RPMI7951 (cell line): ENCODE measurements around the gene PLA2G4A. TPM values are rescaled to one million over a fixed set of nuclear protein-coding genes. Genes with fewer than 3 reads are reported as not detected.

Source experiments
- DNase-seq: peaks from one replicate; pipeline ENCODE4 v3.0.0-alpha.2; 2012; ENCODE audit warnings: low read depth
- total RNA-seq: library from RNA; depleted of rRNA; stranded (reverse); fragments of >200 nt; shearing (Covaris generic); gene quantifications from 2 replicates; pipeline ENCODE4 v1.2.3, GENCODE V29; 2014

Gene PLA2G4A
- total RNA-seq, 1 experiment from 2014 or later = 6.7 TPM

DNA sequence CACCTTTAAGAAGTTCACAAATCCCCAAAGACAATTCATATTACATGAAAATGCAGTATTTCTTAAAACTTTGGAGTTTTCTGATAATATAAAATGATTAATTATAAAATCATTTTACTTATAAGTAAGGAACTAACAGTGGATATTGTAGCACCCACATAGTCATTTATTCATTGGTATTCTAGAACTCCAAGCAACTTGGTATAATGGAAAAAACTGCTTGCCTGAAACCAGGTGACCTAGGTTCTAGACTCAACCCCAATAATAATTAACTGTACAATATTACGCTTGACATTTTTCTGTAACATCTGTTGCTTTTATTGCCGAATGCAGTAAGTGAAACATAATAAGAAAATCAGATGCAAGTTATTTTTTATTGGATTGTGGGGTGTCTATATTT, 2.4 kb downstream of the PLA2G4A start:
- DNase-seq = no peak

DNA sequence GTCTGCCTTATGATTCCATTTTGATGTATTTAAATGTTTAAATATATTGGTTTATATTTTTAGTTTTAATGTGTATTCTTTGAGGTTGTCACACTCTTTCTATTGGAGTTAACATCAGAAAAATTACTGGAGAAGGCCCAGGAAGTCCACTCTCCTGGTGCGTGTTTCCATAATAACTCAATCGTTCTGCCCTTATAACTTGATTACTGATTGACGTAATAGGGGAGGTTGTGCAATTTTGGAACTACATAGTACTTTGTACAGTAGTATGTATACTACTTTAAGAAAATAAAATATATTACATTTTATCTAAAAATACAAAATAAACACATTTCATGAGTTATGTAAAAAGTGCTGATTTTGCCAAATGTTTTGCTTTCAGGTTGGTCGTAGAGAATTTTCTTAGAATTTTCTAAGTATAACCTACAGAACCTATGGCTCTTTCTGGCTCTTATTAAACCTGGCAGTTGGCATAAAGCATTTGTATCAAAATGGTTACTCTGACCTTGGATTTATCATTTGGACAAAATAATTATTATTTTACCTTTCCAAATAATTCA, 5.7 kb downstream of the PLA2G4A start:
- DNase-seq = no peak

DNA sequence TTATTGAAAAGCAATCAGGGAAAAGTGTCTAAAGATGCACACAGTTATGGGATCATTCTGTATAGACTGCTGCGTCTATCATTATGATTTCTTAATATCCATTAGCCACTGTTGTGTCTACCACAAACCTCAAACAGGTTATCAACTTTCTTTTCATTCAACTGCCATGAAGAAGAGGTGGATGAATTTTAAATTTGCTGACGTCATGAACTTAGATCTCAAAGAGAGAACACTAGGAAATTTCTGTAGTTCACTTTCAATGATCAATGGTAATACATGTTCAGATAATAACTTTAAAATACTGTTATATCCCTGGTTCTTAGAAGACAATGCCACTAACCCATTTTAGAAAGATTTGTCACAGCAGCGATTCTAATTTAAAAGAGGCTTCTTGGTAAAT, 6.7 kb downstream of the PLA2G4A start:
- DNase-seq = no peak

DNA sequence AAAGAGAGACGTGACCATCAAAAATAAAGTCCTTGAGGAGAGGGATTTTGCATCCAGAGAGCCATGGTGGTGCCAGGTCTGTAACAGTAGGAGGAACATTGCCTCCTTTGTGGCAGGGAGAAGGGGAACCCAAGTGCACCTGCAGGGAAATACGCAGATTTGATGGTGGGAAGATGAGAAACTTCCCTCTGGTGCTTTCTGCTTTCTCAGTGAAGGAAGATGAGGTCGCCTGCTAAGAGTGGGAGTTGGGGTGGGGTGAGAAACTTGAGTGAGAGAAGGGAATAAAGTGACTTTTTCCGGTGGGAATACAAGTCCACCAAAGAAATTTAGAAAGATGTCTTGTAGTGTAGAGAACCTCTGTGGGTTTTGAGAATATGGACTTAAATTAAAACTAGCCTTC, 9.1 kb downstream of the PLA2G4A start:
- no peak for DNase-seq

DNA sequence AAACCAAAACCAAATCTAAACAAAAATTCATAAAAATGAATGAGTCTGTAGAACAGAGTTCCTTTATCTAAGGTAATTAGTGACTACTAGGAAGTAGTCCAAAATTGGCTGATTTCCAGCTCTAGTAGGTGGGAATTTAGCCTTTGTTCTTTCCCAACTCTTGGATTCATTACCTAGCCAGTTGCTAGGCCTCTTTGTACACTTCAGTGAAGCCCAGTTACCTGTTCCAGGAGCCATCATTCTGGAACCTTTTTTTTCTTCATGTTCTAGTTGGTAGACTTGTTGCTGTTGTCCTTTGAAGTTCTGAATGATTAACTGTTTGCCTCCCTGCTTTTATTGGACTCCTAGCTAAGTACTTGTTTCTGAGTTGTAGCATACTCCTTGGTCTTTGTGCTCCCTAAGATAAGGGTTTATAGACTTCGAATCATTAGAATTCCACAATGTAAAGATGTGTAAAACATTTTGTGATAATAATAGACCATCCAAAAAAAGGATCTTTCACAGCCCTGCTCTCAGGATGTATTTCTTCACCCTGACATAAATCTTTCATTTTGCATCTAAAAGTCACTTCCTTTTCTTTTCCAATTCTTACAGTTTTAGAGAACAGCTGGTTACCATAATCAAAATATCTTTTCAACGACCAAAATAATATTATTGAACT, 9.8 kb downstream of the PLA2G4A start:
- DNase-seq = no peak

DNA sequence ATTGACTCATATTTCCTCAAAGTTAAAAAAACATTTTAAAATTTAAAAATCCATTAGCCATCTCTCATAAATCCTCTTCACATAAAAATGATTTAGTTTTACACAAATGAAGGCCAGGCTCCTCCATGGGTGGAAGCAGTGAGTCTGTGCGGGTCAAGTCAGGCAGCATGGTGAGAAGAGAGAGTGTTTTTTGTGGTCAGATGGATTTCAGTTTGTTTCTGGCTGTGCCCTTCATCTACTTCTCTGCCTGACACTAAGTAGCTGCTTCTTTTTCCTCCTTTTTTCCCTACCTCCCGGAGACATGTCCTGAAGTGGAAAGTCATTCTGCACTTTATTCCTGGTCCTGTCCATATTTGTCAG, 10.3 kb downstream of the PLA2G4A start:
- DNase-seq = no peak

DNA sequence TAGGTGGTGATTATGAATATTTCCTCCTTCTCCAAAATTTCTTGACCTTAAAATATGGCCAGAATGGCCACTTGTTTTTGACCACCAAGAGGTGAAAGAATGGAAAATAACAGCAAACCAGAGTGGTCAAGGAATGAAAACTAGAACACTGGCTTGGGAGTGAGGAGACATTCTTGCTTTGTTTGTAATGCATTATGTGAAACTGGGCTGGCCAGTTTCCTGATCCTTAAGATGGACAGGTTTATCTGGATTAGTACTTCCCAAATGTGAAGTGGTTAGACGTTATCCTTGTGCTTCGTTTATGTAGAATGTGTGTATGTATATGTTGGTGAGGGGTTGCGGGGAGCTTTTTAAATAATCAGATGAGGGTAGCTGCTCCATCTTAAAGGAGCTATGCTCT, 12.8 kb downstream of the PLA2G4A start:
- no peak for DNase-seq

DNA sequence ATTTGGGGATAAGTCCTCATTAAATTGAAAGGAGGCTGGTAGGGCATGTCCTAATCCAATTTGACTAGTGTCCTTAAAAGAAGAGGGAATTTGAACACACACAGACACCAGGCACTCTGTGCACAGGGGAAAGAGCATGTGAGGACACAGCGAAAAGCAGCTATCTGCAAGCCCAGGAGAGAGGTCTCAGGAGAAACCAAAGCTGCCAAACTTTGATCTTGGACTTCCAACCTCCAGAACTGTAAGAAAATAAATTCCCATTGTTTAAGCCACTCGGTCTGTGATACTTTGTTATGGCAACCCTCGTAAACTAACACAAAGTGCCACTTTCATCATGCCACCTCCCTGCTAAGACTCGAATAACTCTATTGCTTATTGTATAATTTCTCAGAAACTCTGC, 13.8 kb downstream of the PLA2G4A start:
- DNase-seq = no peak

DNA sequence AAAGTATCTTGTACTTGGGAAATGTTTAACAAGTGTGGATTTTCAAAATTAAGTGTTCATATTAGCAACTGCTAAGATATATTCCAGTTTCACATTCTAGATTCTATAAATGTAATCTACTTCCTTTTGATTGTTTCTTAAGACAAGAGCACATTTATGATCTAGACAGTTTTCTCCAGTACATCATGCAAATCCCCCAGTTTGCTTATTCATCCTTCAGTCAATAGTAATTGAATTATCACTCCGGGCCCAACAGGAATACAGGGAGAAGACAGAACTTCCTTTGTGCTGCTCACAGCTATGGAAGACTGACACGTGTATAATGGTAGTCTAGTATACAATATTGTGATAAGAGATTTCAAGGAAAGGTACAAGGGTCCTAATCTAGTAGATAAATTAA, 14.5 kb downstream of the PLA2G4A start:
- DNase-seq = peak; percentile 19

DNA sequence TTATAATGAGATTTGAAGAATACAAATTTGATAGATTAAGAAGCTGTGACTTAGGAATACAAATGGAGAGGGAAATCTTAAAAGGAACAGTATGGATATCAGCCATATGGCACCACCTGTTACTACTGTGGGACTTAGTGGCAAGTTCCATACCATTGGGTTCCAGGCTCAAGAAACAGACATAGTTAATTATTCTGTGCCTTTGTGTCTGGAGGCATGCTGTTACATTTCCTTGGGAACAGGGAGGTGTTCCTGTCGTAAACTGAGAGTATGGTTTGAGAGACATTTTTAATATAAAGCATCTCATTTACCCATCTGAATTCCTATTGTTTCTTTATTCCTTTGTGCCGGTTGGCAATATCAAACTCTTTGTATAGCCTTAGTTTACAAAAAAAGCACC, 15.2 kb downstream of the PLA2G4A start:
- no peak for DNase-seq

DNA sequence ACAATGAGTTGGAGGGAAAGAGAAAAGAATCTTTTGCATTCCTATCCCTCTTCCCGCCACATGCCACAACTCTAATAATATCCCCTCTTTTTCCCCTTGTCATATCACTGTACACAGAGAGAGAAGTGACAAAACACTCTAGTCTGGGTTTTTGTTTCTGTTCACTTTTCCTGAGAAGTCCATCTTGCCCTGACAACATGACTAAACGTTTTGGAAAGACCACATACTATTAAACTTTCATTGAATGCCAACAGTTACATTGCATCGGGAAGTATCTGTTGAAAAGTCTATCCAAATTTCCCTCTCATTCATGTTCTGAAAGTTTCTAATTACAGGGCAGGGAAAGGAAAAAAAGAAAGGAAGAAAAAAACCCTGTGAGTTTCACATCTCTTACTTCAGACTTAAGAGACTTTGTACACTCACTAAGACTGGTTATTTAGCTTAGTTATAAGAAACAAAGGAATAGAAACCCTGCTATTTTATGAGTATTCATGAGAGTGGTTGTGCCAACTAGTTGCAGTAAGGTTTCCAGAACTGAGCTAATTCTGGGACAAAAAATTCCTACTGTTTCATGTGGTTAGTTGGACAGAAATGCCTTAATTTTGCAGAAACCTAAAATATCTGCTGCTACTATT, 16.9 kb downstream of the PLA2G4A start:
- peak; percentile 9 for DNase-seq

DNA sequence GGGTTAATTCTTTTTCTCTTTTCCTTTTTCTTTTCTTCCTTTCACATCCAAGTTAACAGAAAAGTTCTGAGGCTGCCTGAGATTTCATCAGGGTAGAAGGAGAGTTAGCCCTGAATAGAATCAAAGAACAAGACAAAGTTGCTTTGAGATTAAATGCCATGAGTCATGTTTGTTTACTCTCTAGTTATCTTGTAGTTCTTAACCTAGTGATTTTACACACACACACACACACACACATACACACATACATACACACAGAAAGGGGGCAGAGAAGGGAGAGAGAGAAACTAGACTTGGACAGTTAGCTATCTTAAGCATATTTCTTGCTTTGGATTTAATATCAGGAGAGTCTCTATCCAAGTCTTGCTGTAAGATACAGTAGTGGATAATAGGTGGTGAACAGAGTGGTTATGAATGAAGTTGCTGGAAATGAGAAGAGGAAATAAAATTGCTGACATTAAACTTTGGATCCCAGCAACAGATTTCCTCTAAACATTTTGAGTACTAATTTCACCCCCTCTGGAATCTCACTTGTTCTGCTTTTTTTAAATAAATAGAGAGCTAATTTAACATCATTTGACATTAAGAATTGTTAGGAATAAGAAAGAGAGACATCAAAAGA, 19.9 kb downstream of the PLA2G4A start:
- peak; percentile 21 for DNase-seq

DNA sequence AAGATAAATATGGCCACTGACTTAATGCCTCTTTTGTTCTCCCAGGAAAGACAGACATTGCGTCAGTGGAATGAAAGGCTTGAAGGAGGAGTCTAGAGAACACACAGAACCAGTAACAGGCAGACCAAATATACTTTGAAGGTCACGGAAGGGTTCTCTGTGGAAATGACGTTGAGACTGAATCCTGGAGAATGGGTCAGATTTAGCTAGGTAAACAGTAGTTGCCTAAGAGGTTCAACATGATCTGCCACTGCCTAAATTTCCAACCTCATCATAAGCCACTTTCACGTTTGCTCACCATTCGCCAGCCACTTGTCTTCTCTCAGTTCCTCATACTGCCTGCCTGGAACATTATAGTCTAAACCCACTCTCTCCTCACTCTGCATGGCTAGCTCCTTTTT, 20.5 kb downstream of the PLA2G4A start:
- peak; percentile 30 for DNase-seq

DNA sequence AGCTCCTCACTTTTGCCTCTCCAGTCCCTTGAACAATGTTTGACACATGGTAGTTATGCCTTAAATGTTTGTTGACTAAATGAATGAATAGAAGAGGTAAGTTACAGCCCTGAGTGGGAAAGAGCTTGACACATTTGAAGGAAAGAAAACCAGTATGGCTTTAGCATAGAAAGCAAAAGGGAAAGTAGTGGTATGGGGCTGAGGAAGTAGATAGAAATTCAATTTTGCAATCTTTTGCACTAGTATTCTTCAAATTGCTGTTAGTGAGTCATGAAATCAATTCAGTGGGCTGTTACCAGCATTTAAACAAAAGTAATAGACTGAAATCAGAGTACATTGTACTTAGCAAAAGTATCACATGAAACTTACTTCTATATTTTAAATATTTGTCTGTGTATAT, 21.1 kb downstream of the PLA2G4A start:
- no peak for DNase-seq

DNA sequence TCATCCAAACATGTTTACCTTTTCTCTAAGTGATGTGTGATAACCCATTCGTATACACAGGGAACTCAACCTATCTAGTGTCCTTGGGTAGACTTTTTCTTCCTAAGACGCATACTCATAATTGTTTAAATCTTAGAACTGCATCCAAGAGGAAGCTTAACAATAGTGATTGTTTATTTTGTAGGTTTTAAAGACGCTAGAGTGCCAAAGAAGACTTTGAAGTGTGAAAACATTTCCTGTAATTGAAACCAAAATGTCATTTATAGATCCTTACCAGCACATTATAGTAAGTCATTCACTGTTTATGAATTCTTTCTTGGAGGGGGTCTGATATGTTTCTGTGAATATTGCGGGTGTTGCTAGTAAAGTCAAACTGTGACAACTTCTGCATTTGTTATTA, 25.4 kb downstream of the PLA2G4A start:
- DNase-seq = no peak

DNA sequence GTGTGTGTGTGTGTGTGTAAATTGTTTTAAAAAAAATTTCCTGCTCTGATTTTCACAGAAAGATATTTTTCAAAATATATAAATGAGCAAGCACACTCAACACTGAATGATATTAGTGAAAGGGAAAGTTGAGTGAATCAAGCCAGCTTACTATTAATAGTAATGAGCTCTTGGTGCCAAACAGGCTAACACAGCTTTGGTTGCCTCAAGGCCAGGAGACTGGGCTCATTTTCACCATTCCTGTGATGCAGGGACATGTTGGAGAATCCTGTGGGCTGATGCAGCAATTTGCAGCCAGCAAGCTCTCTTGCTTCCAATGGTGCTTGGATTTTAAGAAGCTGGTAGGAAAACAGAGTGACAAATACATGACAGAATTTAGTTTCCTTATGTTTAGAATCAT, 30.2 kb downstream of the PLA2G4A start:
- DNase-seq = no peak

DNA sequence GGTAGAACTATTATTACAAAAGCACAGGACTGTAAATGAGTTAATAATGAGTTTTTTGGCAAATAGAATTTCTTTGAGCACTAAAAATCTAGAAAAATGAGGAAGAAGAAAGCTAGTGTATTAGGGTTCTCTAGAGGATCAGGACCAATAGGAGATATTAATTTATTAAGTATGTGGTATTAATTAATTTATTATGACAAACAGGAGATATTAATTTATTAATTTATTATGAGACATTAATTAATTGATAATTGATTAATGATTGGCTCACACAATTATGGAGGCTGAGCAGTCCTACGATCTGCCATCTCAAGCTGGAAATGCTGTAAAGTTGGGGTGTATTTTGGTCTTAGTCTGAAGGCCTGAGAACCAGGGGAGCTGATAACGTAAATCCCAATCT, 31.2 kb downstream of the PLA2G4A start:
- DNase-seq = no peak

DNA sequence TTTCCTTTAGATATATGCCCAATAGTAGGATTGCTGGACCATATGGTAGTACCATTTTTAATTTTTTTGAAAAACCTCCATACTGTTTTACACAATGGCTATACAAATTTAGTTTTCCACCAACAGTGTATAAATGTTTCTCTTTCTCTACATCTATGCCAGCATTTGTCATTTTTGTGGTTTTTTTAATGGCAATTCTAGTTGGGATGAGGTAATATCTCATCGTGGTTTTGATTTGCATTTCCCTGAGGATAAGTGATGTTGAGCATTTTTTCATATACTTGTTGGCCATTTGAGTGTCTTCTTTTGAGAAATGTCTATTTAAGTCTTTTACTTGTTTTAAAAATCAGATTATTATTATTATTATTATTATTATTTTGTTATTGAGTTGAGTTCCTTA, 35.5 kb downstream of the PLA2G4A start:
- DNase-seq = peak; percentile 7

DNA sequence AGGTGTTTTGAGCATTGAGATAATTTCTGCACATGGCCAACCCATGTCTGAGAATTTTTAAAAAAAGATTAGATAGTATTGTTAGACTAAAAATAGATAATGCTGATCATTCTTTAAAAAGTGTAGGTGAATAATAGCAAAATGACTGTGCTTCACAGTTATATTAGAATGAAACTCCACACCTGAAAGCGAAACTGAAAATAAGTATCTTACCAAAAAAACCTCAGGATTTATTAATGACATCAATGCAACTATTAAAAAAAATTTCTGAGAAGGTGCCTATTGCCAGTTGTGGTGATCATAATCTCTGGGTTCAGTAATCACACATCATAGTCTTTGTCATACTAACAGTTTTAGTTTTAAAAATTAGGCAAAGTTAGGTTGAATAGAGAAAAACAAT, 36.5 kb downstream of the PLA2G4A start:
- DNase-seq = no peak

DNA sequence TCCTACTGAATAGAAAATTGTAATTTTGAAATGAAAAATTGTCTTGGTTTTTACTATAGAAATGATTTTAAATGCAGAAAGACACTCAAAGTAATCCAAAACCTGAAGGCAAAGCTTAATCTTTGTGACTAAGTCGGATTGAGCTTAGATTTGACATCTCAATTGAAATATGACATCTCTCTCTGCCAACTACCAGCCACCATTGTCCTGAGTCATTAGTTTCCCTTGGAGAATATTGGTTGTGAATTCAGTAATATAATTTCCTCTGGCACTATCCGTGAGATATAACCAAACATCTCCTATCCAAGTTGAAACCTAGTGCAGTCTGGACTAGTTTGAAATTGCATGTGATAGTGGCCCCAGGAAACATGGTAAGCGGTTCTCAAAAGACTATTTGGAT, 37.1 kb downstream of the PLA2G4A start:
- DNase-seq = no peak

DNA sequence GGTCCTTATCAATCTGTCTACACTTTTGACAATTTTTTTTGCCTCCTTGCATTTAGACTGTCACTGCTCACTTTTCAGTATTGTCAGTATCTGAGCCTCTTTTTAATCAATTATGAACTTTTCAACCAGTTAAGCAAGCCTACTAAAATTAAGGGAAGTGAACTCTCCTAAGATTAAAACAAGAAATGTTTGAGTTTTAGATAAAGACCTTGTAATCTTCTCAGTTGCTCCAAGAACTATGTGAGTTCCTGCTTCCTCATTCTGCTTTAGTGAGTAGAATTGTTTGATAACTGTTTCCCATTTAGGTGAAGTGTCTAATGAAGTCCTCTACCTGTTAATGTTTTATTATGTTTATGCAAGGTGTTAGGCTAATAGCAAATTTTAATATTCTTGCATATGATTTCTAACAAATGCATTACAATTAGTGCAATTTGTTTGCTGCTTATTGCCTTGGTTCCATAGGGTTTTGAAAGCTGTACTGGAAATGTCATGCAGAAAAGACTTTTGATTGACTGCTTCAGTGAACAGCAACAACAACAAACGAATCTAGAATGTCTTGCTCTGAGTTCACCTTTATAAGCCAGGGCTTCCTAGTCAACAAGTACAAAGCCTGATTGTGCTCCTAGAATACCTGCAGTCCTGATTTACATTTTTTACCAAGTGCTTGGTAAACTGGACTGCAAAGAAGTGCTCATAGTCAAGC, 40.9 kb downstream of the PLA2G4A start:
- DNase-seq = no peak

DNA sequence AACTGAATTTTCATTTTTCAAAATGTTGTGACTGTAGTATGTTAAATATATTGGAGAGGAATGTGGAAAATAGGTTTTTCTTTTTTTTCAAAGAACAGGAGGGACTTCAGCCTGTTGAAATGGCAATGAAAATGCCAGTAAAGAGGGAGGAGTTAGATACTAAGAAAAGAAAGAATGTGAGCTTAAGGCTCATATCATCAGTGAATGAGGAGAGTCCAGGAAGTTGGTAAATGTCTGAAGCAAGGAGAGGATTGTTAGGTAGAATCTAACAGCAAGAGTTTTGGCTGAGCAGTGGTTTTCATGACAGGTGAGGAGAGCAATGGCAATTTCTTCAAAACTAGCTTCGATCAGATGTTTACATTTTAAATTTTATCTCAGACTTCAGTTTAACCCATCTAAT, 43.0 kb downstream of the PLA2G4A start:
- no peak for DNase-seq

DNA sequence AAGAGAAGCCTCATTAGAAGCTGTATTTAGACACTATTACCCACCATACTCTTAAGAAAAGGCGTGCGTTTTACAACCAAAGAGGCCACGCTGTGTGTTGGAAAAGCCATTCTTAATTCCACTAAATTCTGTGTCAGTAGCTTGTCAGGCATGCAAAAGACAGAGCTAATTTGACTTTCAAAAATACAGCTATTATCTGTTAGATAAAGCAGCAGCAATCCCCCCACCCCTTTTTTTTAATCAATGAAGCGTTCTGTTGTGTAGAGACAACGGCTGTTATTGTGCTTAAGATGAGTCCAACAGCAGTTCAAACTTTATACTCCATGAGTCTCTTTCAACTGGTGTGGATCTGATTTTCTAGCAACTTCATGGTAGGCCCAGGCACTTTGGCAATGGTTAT, 43.5 kb downstream of the PLA2G4A start:
- peak; percentile 28 for DNase-seq
